Gastroesophageal sphincter (tissue), 3 donors: ENCODE measurements around the gene FOXO3.

Source experiments
- CTCF ChIP-seq, 4 experiments: fragments of 200-600 bp in 2 of 4; fragments of 450-650 bp in 2 of 4; sonication (generic) in 1 of 4; IDR thresholded peaks; one replicate each; pipeline ENCODE4 v1.5.1; 2017 to 2019; ENCODE audit warnings: antibody characterized with exemption in 4 of 4, mild to moderate bottlenecking in 2 of 4, moderate library complexity in 2 of 4
- POLR2AphosphoS5 ChIP-seq: sonication (generic); formaldehyde crosslinking; IDR thresholded peaks from one replicate; pipeline ENCODE4 v1.6.1; 2017; ENCODE audit warnings: antibody characterized with exemption

DNA sequence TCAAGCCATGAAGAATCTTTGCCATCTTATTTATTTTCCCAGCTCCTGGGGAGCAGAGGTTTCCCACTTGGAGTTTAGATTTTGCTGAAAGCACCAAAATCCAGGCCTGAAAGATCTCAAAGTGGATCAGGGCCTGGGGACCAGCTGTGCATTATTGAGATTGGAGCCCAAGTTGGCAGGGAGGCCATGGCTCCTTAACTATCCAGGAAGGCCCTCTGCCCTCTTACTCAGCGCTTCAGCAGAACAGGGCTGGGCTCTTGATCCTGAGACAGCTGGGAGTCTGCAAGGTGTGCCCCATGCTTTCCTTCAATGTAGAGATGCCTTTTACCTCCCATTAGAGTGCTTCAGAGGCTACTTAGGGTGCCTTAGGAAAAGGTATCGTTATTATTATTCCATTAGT, 24.6 kb downstream of the FOXO3 start:
- TF ChIP-seq CTCF (IDR thresholded peaks at IDR 0.05) (no peak), POLR2AphosphoS5 (no peak)
